Natural killer cell treated with Interleukin-12 subunit alpha and Interleukin-12 subunit beta and Interleukin-15 and Interleukin-18, amount 100 ng/mL, for 72 hours (primary cell): ENCODE measurements around the gene MAEA. TPM values are rescaled to one million over a fixed set of nuclear protein-coding genes. Genes with fewer than 3 reads are reported as not detected.

Experiments used
- ATAC-seq, 2 donors: fragments of 150-1000 bp; cut with Tn5 transposase in 1 of 2; sonication (Bioruptor Pico), chemical (Tn5 transposase) in 1 of 2; 2 replicates each; pipeline ENCODE4 v1.10.0; 2021
- DNase-seq: peaks from one replicate; pipeline ENCODE4 v3.0.0; 2022; ENCODE audit warnings: low spot score
- H3K27ac Mint-ChIP-seq, 2 donors: 1 replicate in 1 of 2; 2 replicates in 1 of 2; pipeline ENCODE4 v1.8.0; 2022; ENCODE audit warnings: mixed read lengths in 2 of 2, mild to moderate bottlenecking in 1 of 2, moderate library complexity in 1 of 2
- H3K27me3 Mint-ChIP-seq, 2 donors: 1 replicate in 1 of 2; 2 replicates in 1 of 2; pipeline ENCODE4 v1.8.0; 2022; ENCODE audit warnings: mixed read lengths in 2 of 2
- H3K36me3 Mint-ChIP-seq: one replicate; pipeline ENCODE4 v1.8.0; 2022; ENCODE audit warnings: mixed read lengths
- H3K4me1 Mint-ChIP-seq, 2 donors: 1 replicate in 1 of 2; 2 replicates in 1 of 2; pipeline ENCODE4 v1.8.0; 2022; ENCODE audit warnings: low read depth in 2 of 2, mixed read lengths in 2 of 2, mild to moderate bottlenecking in 1 of 2
- H3K4me3 Mint-ChIP-seq: one replicate; pipeline ENCODE4 v1.8.0; 2022; ENCODE audit warnings: mixed read lengths
- H3K9me3 Mint-ChIP-seq: 2 replicates; pipeline ENCODE4 v1.8.0; 2022; ENCODE audit warnings: mixed read lengths
- total RNA-seq, 2 donors: library from RNA; stranded (reverse); gene quantifications; one replicate each; pipeline ENCODE4 v1.2.3, GENCODE V29; 2022

The MAEA gene
- total RNA-seq, 2 donors from 2014 or later: 60.1 to 93.7 TPM

DNA sequence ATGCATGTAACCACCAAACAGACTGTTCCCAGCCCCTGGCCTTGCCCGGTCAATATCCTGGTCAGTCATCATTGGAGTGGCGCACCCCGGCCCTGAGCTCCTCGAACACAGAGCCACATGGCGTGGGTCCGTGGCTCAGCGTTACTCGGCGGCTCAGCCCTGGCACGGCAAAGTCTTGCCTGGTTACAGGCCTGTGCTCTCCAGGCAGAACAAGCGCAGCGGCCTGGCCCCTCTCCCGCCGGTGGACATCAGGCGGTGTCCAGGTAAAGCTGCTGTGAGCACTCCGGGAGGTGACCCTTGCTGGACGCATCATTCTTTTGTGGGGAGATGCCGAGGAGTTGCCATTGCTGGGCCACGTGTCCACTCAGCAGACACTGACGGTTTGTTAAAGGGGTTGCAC lies 51.2 kb downstream of the MAEA start:
- no peaks in the 10 kb centered on the region for H3K27me3 Mint-ChIP-seq
- peaks cover 26 to 32% of the 10 kb centered on the region in 2 donors for H3K4me1 Mint-ChIP-seq
- H3K27ac Mint-ChIP-seq: no peak overlapping the region
- H3K4me3 Mint-ChIP-seq: no peak overlapping the region
- DNase-seq: no peak
- peaks cover 4% of the 10 kb centered on the region for H3K9me3 Mint-ChIP-seq
- ATAC-seq: no peak
- peaks cover 20% of the 10 kb centered on the region for H3K36me3 Mint-ChIP-seq

DNA sequence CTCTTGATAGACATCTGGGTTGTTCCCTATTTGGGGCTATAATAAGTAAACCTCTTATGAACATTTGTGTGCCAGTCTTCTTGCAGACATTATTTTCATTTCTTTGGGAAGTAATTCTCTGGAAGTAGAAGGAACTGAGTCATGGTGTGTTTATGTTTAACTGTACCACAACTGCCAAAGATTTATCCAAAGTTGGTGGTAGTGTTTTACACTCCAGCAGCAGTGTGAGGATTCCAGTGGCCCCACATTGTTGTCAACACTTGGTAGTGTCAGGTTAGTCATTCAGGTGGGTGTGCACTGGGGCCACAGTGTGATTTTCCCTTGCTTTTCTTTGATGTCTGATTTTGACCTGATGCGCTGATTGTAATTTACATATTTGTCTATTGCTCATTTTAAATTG lies 52.3 kb downstream of the MAEA start:
- no peaks in the 10 kb centered on the region for H3K9me3 Mint-ChIP-seq
- H3K27ac Mint-ChIP-seq: peak overlapping the region in 1 of 2 donors; percentile 29

DNA sequence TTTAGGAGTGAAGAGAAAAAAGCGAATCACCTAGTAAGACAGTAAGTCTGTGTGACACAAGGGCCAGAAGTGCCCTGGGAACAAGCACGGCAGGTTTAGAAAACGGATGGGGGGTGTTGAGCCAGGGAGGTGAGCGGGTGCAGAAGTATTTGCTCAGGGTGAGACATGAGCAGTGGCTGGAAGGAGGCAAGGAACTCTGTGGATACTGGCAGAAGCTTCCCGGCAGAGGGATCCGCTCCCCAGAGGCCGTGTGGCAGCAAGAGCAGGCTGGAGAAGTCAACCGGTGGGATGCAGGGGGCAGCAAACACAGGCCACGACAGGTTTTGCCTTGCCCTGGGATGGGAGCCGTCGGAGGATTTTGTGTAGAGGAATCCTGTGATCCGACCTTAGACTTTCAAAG lies 55.0 kb downstream of the MAEA start:
- Mint-ChIP-seq H3K4me3 (peak overlapping the region; percentile 84), H3K4me1 (peaks cover 26 to 31% of the 10 kb centered on the region in 2 donors), H3K9me3 (no peaks in the 10 kb centered on the region), H3K27me3 (no peaks in the 10 kb centered on the region), H3K27ac (peak overlapping the region; percentile 57 to 87), H3K36me3 (no peaks in the 10 kb centered on the region)
- DNase-seq: no peak
- ATAC-seq: no peak

More for the DNA sequence above, 52.3 kb downstream of the MAEA start:
- no peaks in the 10 kb centered on the region for H3K27me3 Mint-ChIP-seq
- ATAC-seq: no peak
- H3K36me3 Mint-ChIP-seq: peaks cover 13% of the 10 kb centered on the region
- no peak overlapping the region for H3K4me3 Mint-ChIP-seq
- no peak for DNase-seq
- H3K4me1 Mint-ChIP-seq: peaks cover 26 to 27% of the 10 kb centered on the region in 2 donors

DNA sequence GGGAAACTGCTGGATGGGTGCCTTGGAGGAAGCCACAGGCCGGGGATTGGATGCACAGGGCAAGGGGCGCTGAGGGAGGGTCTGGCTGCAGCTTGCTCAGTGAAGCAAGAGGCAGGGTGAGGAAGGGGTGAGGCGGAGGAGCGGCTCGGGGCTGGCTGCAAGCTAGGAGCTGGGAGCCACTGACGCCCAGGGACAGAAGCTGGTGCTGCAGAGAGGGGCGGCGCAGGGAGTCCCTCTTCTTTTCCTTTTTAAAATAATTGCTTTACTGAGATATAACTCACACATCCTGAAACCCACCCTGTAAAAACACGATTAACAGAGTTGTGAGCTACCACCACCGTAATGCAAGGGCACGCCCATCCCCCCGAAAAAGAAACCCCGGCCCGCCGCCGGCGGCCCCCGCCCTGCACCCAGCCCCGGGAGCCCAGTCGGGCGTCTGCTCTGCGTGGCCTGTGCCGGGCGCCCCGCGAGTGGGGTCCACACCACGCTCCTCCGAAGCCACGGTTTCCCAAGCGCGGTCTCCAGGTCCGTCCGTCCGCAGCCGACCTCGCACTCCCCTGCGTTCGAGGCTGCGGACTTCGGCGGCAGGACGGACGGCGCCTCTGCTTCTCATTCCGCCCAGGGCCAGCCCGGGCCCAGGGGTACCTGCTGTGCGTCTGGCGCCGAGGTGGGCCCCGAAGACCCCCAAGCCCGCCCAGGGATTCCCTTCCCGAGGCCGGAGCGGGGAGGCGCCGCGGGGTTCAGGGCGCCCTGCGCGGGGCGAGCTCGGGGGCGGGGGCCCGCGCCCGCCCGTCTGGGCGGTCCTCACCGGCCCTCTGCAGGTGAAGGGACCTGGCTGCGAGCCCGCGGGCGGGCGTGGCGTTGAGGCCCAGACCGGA lies 56.5 kb downstream of the MAEA start:
- DNase-seq (no peak), ATAC-seq (peak; percentile 48 to 56)
- Mint-ChIP-seq H3K36me3 (no peaks in the 10 kb centered on the region), H3K4me1 (peaks cover 23 to 31% of the 10 kb centered on the region in 2 donors), H3K27ac (peak overlapping the region; percentile 80 to 87), H3K9me3 (no peaks in the 10 kb centered on the region), H3K27me3 (no peaks in the 10 kb centered on the region), H3K4me3 (peak overlapping the region; percentile 84)

DNA sequence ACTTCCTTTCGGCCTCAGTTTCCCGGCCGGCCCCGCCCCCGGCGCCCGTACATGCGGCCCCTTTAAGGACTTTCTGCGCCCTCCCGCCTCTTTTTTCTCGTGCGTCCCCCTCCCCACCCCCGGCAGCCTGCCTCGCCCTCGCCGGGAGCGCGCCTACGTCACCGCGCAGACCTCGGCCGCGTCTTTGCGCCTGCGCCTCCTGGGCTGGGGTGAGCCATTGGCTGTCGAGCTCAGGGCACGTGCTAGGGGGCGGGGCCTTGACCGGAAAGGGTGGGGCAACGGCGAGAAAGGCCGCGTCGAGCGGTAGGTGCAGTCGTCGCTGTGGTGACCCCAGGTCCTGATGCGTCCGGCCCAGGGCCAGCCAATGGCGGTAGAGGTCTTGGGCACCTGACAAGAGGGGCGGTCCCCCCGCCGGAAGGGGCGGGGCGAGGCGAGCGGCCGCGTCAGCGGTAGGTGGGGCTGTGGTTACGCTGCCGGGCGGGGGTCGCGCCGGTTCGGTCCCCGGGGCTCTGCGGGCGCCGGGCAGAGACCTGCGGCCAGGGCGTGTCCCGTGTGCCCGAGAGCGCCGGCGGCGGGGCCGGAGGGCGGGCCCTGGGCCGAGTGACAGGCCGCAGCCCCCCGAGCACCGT lies 57.2 kb downstream of the MAEA start, which contains the start of gene UVSSA:
TSS of gene UVSSA (plus strand) at position 428 of the 629 bp plus-strand sequence. CDS start 884 bp downstream, outside the sequence.
- DNase-seq (peak; percentile 100), ATAC-seq (peak; percentile 97 to 98)
- H3K9me3 Mint-ChIP-seq: no peaks in the 10 kb centered on the region
- H3K27me3 Mint-ChIP-seq: no peaks in the 10 kb centered on the region
- H3K36me3 Mint-ChIP-seq: no peaks in the 10 kb centered on the region
- H3K27ac Mint-ChIP-seq: peak within 1 kb of the TSS; percentile 80 to 88
- peak within 1 kb of the TSS; percentile 84 for H3K4me3 Mint-ChIP-seq
- H3K4me1 Mint-ChIP-seq: peaks cover 27 to 37% of the 10 kb centered on the region in 2 donors

DNA sequence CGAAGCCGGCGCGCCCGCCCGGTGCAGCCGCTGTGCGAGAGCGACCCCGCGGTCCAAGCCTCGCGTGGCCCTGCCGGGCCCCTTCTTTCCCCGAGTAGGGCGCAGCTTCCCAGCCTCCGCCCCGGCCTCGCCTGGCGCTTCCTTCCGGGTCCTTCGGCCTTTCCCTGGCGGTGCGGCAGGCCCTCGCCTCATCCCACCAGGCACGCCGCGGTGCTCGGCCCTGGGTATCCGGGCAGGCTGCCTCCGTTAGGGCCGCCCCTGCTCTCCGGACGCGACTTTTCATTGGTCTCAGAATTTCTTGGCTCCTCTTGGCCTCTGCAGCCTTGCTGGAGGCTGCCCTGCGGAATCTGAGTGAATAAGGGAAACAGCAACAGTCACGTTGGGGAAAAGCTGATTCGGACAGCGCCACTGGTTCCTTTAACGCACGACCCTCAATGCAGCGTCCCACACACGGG lies 57.7 kb downstream of the MAEA start:
- Mint-ChIP-seq H3K9me3 (no peaks in the 10 kb centered on the region), H3K27me3 (no peaks in the 10 kb centered on the region), H3K4me3 (peak overlapping the region; percentile 84), H3K36me3 (no peaks in the 10 kb centered on the region), H3K4me1 (peaks cover 27 to 37% of the 10 kb centered on the region in 2 donors), H3K27ac (peak overlapping the region; percentile 80 to 88)
- peak; percentile 77 for DNase-seq
- ATAC-seq: peak; percentile 50 to 55

DNA sequence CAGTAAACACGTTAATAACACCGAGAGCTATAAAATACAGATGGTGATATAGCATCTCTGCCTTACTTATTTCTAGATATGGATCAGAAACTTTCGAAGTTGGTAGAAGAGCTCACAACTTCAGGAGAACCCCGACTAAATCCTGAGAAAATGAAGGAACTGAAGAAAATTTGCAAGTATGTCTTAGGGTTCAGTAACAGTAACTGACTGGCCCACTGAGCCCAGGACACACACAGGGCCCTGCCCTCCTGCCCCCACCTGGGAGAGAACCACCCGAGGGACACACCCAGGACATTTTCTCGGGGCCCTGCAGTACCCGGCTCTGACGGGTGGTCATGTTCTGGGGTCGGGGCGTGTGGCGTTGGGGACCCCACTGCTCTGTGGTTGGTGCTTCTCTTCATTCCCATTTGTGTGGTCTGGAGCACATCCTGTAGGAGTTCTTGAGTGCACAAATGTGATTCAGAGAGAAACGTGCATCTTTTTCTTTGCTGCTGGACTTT lies 58.4 kb downstream of the MAEA start:
- no peaks in the 10 kb centered on the region for H3K9me3 Mint-ChIP-seq
- peak overlapping the region; percentile 84 for H3K4me3 Mint-ChIP-seq
- H3K36me3 Mint-ChIP-seq: no peaks in the 10 kb centered on the region
- ATAC-seq: no peak
- peak overlapping the region; percentile 80 to 88 for H3K27ac Mint-ChIP-seq
- no peak for DNase-seq
- H3K4me1 Mint-ChIP-seq: peaks cover 27 to 37% of the 10 kb centered on the region in 2 donors
- no peaks in the 10 kb centered on the region for H3K27me3 Mint-ChIP-seq

DNA sequence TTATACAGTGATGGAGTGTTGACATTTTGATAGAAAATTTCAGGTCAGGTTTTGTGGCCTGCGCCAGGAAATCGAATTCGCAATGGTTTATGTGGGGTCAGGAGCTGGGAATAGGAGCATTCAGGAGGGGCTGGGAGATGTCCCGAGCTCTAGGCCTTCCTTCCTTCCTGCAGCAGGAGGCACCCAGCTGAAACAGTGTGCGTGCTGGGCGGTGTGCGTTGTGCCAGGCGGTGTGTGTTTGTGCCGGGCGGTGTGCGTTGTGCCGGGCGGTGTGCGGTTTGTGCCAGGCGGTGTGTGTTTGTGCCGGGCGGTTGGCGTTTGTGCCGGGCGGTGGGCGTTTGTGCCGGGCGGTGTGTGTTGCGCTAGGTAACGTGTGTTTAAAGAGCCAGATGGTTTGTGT lies 59.1 kb downstream of the MAEA start:
- H3K4me3 Mint-ChIP-seq: peak overlapping the region; percentile 84
- peaks cover 27 to 37% of the 10 kb centered on the region in 2 donors for H3K4me1 Mint-ChIP-seq
- no peaks in the 10 kb centered on the region for H3K9me3 Mint-ChIP-seq
- H3K36me3 Mint-ChIP-seq: no peaks in the 10 kb centered on the region
- DNase-seq: no peak
- H3K27me3 Mint-ChIP-seq: no peaks in the 10 kb centered on the region
- no peak for ATAC-seq
- peak overlapping the region; percentile 80 to 88 for H3K27ac Mint-ChIP-seq

DNA sequence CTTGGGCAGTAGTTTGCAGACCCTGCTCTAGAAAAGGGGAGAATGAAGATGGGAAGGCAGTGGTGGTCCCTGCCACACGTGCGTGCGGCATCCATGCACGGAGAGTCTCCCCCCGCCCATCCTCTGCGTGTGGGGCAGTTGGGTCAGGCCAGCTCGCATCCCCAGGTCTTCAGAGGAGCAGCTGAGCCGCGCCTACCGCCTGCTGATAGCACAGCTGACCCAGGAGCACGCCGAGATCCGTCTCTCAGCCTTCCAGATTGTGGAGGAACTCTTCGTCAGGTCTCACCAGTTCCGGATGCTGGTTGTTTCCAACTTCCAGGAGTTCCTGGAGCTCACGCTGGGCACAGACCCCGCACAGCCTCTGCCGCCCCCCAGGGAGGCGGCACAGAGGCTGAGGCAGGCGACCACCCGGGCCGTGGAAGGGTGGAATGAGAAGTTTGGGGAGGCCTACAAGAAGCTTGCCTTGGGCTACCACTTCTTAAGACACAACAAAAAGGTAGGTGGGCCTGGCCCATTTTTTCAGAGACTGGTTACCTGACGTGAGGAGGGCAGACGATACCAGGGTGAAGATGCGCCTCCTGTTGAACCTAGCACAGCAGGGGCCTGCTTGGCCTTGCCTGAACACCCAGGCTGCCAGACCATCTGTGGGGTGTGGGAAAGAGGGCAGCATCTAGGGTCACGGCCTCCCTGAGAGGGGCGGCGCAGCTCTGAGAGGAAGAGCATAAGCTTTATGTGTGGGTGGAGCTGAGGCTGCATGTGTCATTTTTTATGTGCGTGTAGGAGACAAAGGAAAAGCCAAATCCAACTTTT lies 59.9 kb downstream of the MAEA start:
- no peak for ATAC-seq
- peaks cover 25 to 34% of the 10 kb centered on the region in 2 donors for H3K4me1 Mint-ChIP-seq
- H3K9me3 Mint-ChIP-seq: no peaks in the 10 kb centered on the region
- H3K27ac Mint-ChIP-seq: no peak overlapping the region
- H3K27me3 Mint-ChIP-seq: no peaks in the 10 kb centered on the region
- no peak for DNase-seq
- H3K4me3 Mint-ChIP-seq: no peak overlapping the region
- H3K36me3 Mint-ChIP-seq: no peaks in the 10 kb centered on the region

DNA sequence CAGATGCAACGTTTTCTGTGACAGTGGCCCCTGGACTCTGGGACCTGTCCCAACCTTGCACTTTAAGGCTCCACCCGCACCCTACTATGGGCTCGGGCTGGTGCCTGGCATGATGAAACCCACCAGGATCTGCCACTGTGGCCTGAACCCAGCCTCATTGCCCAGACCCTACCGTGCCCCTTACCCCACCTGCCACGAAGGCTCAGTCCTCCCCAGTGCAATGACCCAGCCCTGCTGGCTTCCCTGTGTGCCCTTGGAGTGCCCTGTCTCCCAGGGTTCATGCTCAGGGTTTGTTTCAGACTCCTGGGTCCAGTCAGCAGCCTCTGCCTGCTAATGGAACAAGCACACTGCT lies 60.5 kb downstream of the MAEA start:
- no peak overlapping the region for H3K4me3 Mint-ChIP-seq
- no peak for DNase-seq
- peaks cover 19 to 28% of the 10 kb centered on the region in 2 donors for H3K4me1 Mint-ChIP-seq
- no peaks in the 10 kb centered on the region for H3K27me3 Mint-ChIP-seq
- H3K36me3 Mint-ChIP-seq: no peaks in the 10 kb centered on the region
- no peak for ATAC-seq
- no peaks in the 10 kb centered on the region for H3K9me3 Mint-ChIP-seq
- H3K27ac Mint-ChIP-seq: no peak overlapping the region

DNA sequence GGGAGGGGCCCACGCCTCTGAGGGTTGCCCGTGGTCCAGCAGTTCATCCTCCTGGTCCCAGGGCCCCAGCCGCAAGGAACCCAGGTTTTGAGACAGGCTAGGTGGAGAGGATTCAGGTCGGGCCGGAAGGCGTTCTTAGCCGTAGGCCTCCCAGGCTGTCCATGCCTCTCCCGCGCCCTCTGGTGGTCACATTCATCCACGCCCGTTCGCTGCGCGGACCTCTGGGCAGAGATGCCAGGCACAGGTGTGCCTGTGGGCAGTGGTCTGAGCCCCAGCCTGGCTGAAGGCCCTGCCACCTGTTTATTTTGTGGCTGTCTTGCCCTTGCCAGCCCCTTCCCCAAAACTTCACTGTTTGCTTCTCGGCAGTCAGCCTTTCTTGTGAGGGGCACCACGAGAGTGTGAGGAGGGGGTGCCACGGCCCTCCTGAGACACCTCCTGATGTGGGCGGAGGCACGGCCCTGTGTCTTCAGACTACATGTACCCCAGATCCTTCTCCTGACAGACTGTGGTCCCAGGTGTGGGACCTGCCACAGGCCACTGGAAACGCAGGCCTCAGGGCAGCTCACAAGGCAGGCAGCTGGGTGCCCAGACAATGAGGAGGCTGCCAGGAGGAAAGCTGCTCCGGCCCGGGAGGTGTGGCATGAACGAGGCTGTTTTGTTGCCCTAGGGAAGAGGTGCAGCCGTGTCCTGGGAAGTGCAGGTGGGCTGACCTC lies 62.3 kb downstream of the MAEA start:
- DNase-seq (peak; percentile 88), ATAC-seq (peak; percentile 12 to 38)
- Mint-ChIP-seq H3K4me1 (peaks cover 19 to 20% of the 10 kb centered on the region in 2 donors), H3K4me3 (no peak overlapping the region), H3K27ac (peak overlapping the region in 1 of 2 donors; percentile 42), H3K9me3 (no peaks in the 10 kb centered on the region), H3K27me3 (no peaks in the 10 kb centered on the region), H3K36me3 (no peaks in the 10 kb centered on the region)

DNA sequence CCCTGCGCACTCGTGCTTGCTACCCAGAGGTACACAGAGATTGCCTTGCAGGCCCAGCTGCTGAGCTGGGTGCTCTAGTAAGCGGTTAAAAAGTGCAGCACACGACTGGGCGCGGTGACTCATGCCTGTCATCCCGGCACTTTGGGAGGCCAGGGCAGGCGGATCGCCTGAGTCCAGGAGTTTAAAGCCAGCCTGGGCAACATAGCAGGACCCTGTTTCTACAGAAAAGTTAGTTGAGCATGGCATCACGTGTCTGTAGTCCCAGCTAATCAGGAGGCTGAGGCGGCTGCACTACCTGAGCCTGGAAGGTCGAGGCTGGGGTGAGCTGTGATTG lies 62.8 kb downstream of the MAEA start:
- peaks cover 19 to 20% of the 10 kb centered on the region in 2 donors for H3K4me1 Mint-ChIP-seq
- H3K4me3 Mint-ChIP-seq: no peak overlapping the region
- H3K36me3 Mint-ChIP-seq: no peaks in the 10 kb centered on the region
- ATAC-seq: no peak
- H3K27ac Mint-ChIP-seq: no peak overlapping the region
- no peaks in the 10 kb centered on the region for H3K27me3 Mint-ChIP-seq
- no peak for DNase-seq
- no peaks in the 10 kb centered on the region for H3K9me3 Mint-ChIP-seq
